ENCODE measurements around the gene KCNG2. TPM values are rescaled to one million over a fixed set of nuclear protein-coding genes. Genes with fewer than 3 reads are reported as not detected.
A peak's percentile ranks its signal among the peaks of the same experiment; 100 is the strongest.

KCNG2 gene
- total and polyA plus RNA-seq, 2 donors (not counting 1 experiment from before 2014, with no cell fraction given), result not detected

DNA sequence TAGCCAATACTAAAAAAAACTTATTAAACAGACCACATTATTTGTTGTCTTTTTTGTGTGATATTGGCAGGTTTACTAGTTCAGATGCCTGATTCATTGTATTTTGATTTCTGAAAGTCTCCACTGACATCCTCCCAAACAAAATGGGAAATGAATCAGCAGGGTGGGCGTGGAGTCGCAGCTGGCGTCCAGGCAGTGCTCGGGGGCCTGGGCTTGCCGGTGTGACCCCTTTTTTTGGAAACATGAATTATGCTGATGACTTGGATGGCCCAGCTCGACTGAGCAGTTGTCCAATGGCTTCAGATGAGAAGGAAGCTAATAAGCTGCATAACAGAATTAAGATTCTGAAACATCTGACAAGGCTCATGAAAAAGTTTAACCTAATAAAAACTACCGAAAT, 1.7 kb upstream of the KCNG2 start:
- ChIA-PET CTCF (no interaction called here), POLR2A (no interaction called here)
- H3K27ac Mint-ChIP-seq, result no peak overlapping the region
- WGBS (ENCODE audit: insufficient coverage), result 9% methylated on average over 6 of the region's 7 CpGs
- H4K20me1 ChIP-seq (ENCODE audit: control insufficient read depth, insufficient read depth, low read length, poor library complexity, severe bottlenecking), result peaks cover 4% of the 10 kb centered on the region
- no peak overlapping the region for H3K4me2 ChIP-seq (replicated peaks; ENCODE audit: low read depth, low read length, poor library complexity, severe bottlenecking)
- H2AFZ ChIP-seq (ENCODE audit: insufficient read depth, low read depth, low read length, poor library complexity, severe bottlenecking), result no peak overlapping the region
- ATAC-seq (ENCODE audit: low read depth), result no peak
- intact Hi-C loops (cut with micrococcal nuclease), result loop anchor here (5.0 to 10.0 kb wide), 3 partner anchors 166 to 351 kb away; partner anchors contain the start of genes HSBP1L1 and RBFA
- no peak overlapping the region for H3K9ac ChIP-seq (ENCODE audit: low read length)
- peaks cover 41% of the 10 kb centered on the region for H3K4me1 Mint-ChIP-seq
- H3K27ac ChIP-seq (ENCODE audit: low read length in 2 of 2), result no peak overlapping the region
- peaks cover 46 to 50% of the 10 kb centered on the region in 2 donors for H3K4me1 ChIP-seq (ENCODE audit: control insufficient read depth in 2 of 2, insufficient read depth in 2 of 2, low read length in 2 of 2)
- H3K36me3 ChIP-seq (replicated peaks in 1 of 2; ENCODE audit: control extremely low read depth in 1 of 2, control insufficient read depth in 1 of 2, extremely low read depth in 1 of 2, insufficient read depth in 2 of 2, low read length in 1 of 2), result no peaks in the 10 kb centered on the region
- peaks cover 0 to 20% (median 0%) of the 10 kb centered on the region in 3 donors for H3K9me3 ChIP-seq (ENCODE audit: control extremely low read depth in 1 of 3, control insufficient read depth in 2 of 3, insufficient read depth in 1 of 3, low read length in 2 of 3)
- H3K27me3 Mint-ChIP-seq, result peaks cover 52% of the 10 kb centered on the region
- H3K9me3 Mint-ChIP-seq (ENCODE audit: insufficient read depth), result no peaks in the 10 kb centered on the region
- DNase-seq, result no peak
- TF ChIP-seq, protein P1, sequence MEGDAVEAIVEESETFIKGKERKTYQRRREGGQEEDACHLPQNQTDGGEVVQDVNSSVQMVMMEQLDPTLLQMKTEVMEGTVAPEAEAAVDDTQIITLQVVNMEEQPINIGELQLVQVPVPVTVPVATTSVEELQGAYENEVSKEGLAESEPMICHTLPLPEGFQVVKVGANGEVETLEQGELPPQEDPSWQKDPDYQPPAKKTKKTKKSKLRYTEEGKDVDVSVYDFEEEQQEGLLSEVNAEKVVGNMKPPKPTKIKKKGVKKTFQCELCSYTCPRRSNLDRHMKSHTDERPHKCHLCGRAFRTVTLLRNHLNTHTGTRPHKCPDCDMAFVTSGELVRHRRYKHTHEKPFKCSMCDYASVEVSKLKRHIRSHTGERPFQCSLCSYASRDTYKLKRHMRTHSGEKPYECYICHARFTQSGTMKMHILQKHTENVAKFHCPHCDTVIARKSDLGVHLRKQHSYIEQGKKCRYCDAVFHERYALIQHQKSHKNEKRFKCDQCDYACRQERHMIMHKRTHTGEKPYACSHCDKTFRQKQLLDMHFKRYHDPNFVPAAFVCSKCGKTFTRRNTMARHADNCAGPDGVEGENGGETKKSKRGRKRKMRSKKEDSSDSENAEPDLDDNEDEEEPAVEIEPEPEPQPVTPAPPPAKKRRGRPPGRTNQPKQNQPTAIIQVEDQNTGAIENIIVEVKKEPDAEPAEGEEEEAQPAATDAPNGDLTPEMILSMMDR (IDR thresholded peaks at IDR 0.05), result no peak
- no peak for TF ChIP-seq EZH2 (IDR thresholded peaks at IDR 0.05; ENCODE audit: borderline replicate concordance, insufficient read depth, low read depth, low read length, poor library complexity, severe bottlenecking)
- no peak overlapping the region for H3K4me3 ChIP-seq (ENCODE audit: control extremely low read depth in 1 of 5, extremely low read depth in 1 of 5, insufficient read depth in 1 of 5, low read depth in 2 of 5, low read length in 4 of 5)
- peak overlapping the region; percentile 88 for H3K4me3 Mint-ChIP-seq
- no peaks in the 10 kb centered on the region for H3K79me2 ChIP-seq (ENCODE audit: control insufficient read depth, insufficient read depth, low read length)
- H3K27me3 ChIP-seq (replicated peaks in 1 of 4; ENCODE audit: control extremely low read depth in 1 of 4, control insufficient read depth in 3 of 4, insufficient read depth in 4 of 4, low read length in 3 of 4), result peaks cover 0 to 49% (median 24%) of the 10 kb centered on the region in 4 experiments

DNA sequence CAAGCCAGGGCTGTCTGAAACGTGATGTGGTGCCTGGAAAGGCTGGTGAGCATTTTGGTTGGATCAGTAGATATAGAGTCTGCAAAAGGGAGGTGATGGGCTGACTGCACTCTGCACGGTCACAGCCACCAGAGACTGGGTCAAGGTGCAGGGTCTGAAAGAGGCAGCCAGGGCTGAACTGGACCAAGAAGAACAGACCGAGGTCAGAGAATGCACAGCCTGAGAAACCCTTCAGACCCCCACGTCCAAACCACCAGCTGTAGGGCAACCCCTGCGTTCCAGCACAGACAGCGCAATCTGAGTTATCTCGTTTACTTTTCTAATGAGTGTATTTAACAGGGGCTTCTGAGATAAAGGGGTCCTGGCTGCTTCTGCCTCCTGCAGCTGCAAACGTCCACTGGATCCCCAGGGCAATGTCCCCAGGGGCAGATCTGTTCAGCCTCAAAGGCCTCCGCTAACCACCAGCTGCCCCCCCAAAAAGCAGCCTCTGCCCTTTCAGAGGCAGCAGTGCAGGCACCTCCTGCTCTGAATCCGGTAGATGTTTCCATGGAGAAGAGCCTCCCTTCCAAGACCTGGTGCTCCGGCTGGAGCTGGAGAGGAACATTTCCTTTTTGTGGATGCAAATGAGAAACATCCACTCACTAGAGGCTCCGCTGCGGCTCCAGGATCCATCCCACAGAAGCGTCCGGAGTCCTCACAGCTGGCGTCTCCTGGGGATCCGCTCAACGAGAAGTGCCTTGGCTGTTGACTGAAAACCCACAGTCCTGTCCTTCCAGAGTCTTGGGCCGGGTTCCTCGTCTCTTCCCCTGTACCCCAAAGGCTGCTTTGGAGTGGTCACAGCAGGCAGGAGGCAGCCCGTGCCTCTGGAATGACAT, 970 bp upstream of the KCNG2 start:
- H4K20me1 ChIP-seq (ENCODE audit: control insufficient read depth, insufficient read depth, low read length, poor library complexity, severe bottlenecking), result peaks cover 4% of the 10 kb centered on the region
- peaks cover 44% of the 10 kb centered on the region for H3K27me3 Mint-ChIP-seq
- DNase-seq, result no peak
- H3K27ac Mint-ChIP-seq, result no peak overlapping the region
- TF ChIP-seq, protein P1 (IDR thresholded peaks at IDR 0.05), result no peak
- TF ChIP-seq EZH2 (IDR thresholded peaks at IDR 0.05; ENCODE audit: borderline replicate concordance, insufficient read depth, low read depth, low read length, poor library complexity, severe bottlenecking), result no peak
- ATAC-seq (ENCODE audit: low read depth), result no peak
- no peak overlapping the region for H3K4me3 ChIP-seq (ENCODE audit: control extremely low read depth in 1 of 5, extremely low read depth in 1 of 5, insufficient read depth in 1 of 5, low read depth in 2 of 5, low read length in 4 of 5)
- H3K79me2 ChIP-seq (ENCODE audit: control insufficient read depth, insufficient read depth, low read length), result no peaks in the 10 kb centered on the region
- H3K27ac ChIP-seq (ENCODE audit: low read length in 2 of 2), result no peak overlapping the region
- CTCF ChIA-PET, result interaction anchor here (1.4 kb wide), 1 partner anchor 22 kb away, joined by 4 read pairs; no protein-coding TSS in a partner anchor
- WGBS (ENCODE audit: insufficient coverage), result 74% methylated on average over 18 of the region's 21 CpGs
- POLR2A ChIA-PET, result no interaction called here
- no peak overlapping the region for H3K9ac ChIP-seq (ENCODE audit: low read length)
- intact Hi-C loops (cut with micrococcal nuclease), result loop anchor here (5.0 to 10.0 kb wide), 3 partner anchors 166 to 351 kb away; partner anchors contain the start of genes HSBP1L1 and RBFA
- H3K4me1 ChIP-seq (ENCODE audit: control insufficient read depth in 2 of 2, insufficient read depth in 2 of 2, low read length in 2 of 2), result peaks cover 39 to 43% of the 10 kb centered on the region in 2 donors
- peaks cover 0 to 42% (median 20%) of the 10 kb centered on the region in 4 experiments for H3K27me3 ChIP-seq (replicated peaks in 1 of 4; ENCODE audit: control extremely low read depth in 1 of 4, control insufficient read depth in 3 of 4, insufficient read depth in 4 of 4, low read length in 3 of 4)
- H3K9me3 ChIP-seq (ENCODE audit: control extremely low read depth in 1 of 3, control insufficient read depth in 2 of 3, insufficient read depth in 1 of 3, low read length in 2 of 3), result peaks cover 0 to 20% (median 0%) of the 10 kb centered on the region in 3 donors
- peak overlapping the region; percentile 88 for H3K4me3 Mint-ChIP-seq
- H3K9me3 Mint-ChIP-seq (ENCODE audit: insufficient read depth), result no peaks in the 10 kb centered on the region
- peak overlapping the region; percentile 79 for H3K4me2 ChIP-seq (replicated peaks; ENCODE audit: low read depth, low read length, poor library complexity, severe bottlenecking)
- H3K36me3 ChIP-seq (replicated peaks in 1 of 2; ENCODE audit: control extremely low read depth in 1 of 2, control insufficient read depth in 1 of 2, extremely low read depth in 1 of 2, insufficient read depth in 2 of 2, low read length in 1 of 2), result no peaks in the 10 kb centered on the region
- peaks cover 33% of the 10 kb centered on the region for H3K4me1 Mint-ChIP-seq
- no peak overlapping the region for H2AFZ ChIP-seq (ENCODE audit: insufficient read depth, low read depth, low read length, poor library complexity, severe bottlenecking)
